ENCODE data around the gene BRME1.
"Not testable (repeated sequence)": the region's sequence is repeated elsewhere in the genome, so short reads cannot be mapped to it uniquely, and the experiment has no call there.

Gene BRME1

GRCh38 chr19:13926010-13926409 is 20.1 kb upstream of the BRME1 start:
- DNase-seq = no peak

- DNase-seq = no peak
Observed at GRCh38 chr19:13923194-13923987, 17.5 kb upstream of the BRME1 start.

GRCh38 chr19:13922118-13922517 is 16.2 kb upstream of the BRME1 start:
- DNase-seq = not testable (repeated sequence)

- no peak for DNase-seq
Observed at GRCh38 chr19:13920940-13921747, 15.2 kb upstream of the BRME1 start.

- no peak for DNase-seq
Observed at GRCh38 chr19:13920524-13920923, 14.6 kb upstream of the BRME1 start.

- DNase-seq = no peak
Observed at GRCh38 chr19:13918726-13919411, 13.0 kb upstream of the BRME1 start.

- DNase-seq = no peak
Observed at GRCh38 chr19:13917888-13918406, 12.0 kb upstream of the BRME1 start.

- no peak for DNase-seq
Observed at GRCh38 chr19:13914777-13915176, 8.9 kb upstream of the BRME1 start.

GRCh38 chr19:13913352-13913751 is 7.4 kb upstream of the BRME1 start:
- DNase-seq = no peak

- DNase-seq = no peak
Observed at GRCh38 chr19:13909430-13909829, 3.5 kb upstream of the BRME1 start.

GRCh38 chr19:13908674-13909073 is 2.8 kb upstream of the BRME1 start:
- no peak for DNase-seq

GRCh38 chr19:13906910-13907309 is 993 bp upstream of the BRME1 start:
- DNase-seq = no peak

- no peak for DNase-seq
Observed at GRCh38 chr19:13906521-13906904, 596 bp upstream of the BRME1 start.

GRCh38 chr19:13902993-13903555 is 2.8 kb downstream of the BRME1 start:
- no peak for DNase-seq

- DNase-seq = no peak
Observed at GRCh38 chr19:13899912-13900584, 5.9 kb downstream of the BRME1 start.

GRCh38 chr19:13899393-13899792 is 6.5 kb downstream of the BRME1 start:
- DNase-seq = no peak

- no peak for DNase-seq
Observed at GRCh38 chr19:13896227-13896626, 9.7 kb downstream of the BRME1 start.

GRCh38 chr19:13894552-13894951 is 11.4 kb downstream of the BRME1 start:
- no peak for DNase-seq

- DNase-seq = no peak
Observed at GRCh38 chr19:13892870-13893269, 13.0 kb downstream of the BRME1 start.

GRCh38 chr19:13890136-13890535 is 15.8 kb downstream of the BRME1 start:
- no peak for DNase-seq

GRCh38 chr19:13888281-13888680 is 17.6 kb downstream of the BRME1 start:
- DNase-seq = no peak

GRCh38 chr19:13887517-13887916 is 18.4 kb downstream of the BRME1 start:
- no peak for DNase-seq
